Neural progenitor cell (in vitro differentiated cells): ENCODE measurements around the gene ZNF516. TPM values are rescaled to one million over a fixed set of nuclear protein-coding genes. Genes with fewer than 3 reads are reported as not detected.

Source experiments
- DNase-seq: peaks from one replicate; pipeline ENCODE4 v3.0.0-alpha.2; 2016; ENCODE audit warnings: low spot score
- H2AFZ ChIP-seq: fragments of 200-600 bp; sonication (generic); replicated peaks from 2 replicates; pipeline ENCODE4 v1.6.1; 2016; ENCODE audit warnings: antibody characterized with exemption
- H3F3A ChIP-seq: fragments of 200-600 bp; sonication (generic); 2 replicates; pipeline ENCODE4 v1.6.1; 2016; ENCODE audit warnings: antibody characterized with exemption, low read depth
- H3K27ac ChIP-seq: fragments of 200-600 bp; sonication (generic); 2 replicates; pipeline ENCODE4 v1.5.1; 2016; ENCODE audit warnings: mild to moderate bottlenecking
- H3K27me3 ChIP-seq: fragments of 200-600 bp; sonication (generic); 2 replicates; pipeline ENCODE4 v1.6.1; 2016; ENCODE audit warnings: mild to moderate bottlenecking, moderate library complexity
- H3K36me3 ChIP-seq: fragments of 200-600 bp; sonication (generic); 2 replicates; pipeline ENCODE4 v1.5.1; 2016
- H3K4me1 ChIP-seq: fragments of 200-600 bp; sonication (generic); 2 replicates; pipeline ENCODE4 v1.6.1; 2016; ENCODE audit warnings: mixed run types
- H3K4me2 ChIP-seq: fragments of 200-600 bp; sonication (generic); 2 replicates; pipeline ENCODE4 v1.6.1; 2016
- H3K4me3 ChIP-seq: fragments of 200-600 bp; sonication (generic); 2 replicates; pipeline ENCODE4 v1.5.1; 2016
- H3K79me2 ChIP-seq: fragments of 200-600 bp; sonication (generic); 2 replicates; pipeline ENCODE4 v1.6.1; 2016; ENCODE audit warnings: low read depth
- H3K9ac ChIP-seq: fragments of 200-600 bp; sonication (generic); 2 replicates; pipeline ENCODE4 v1.6.1; 2016
- H3K9me3 ChIP-seq: fragments of 200-600 bp; sonication (generic); 2 replicates; pipeline ENCODE4 v1.5.1; 2016; ENCODE audit warnings: low read depth
- H4K20me1 ChIP-seq: fragments of 200-600 bp; sonication (generic); 2 replicates; pipeline ENCODE4 v1.6.1; 2016; ENCODE audit warnings: low read depth
- H3K27ac Mint-ChIP-seq: 3 replicates; pipeline ENCODE4 v1.8.0; 2021; ENCODE audit warnings: mixed read lengths
- H3K27me3 Mint-ChIP-seq: 2 replicates; pipeline ENCODE4 v1.8.0; 2022; ENCODE audit warnings: low read depth, mild to moderate bottlenecking, inconsistent platforms, moderate library complexity, mixed read lengths; ENCODE audit not compliant: insufficient read depth
- H3K36me3 Mint-ChIP-seq: 3 replicates; pipeline ENCODE4 v1.8.0; 2021; ENCODE audit warnings: mixed read lengths
- H3K4me1 Mint-ChIP-seq: 3 replicates; pipeline ENCODE4 v1.8.0; 2021; ENCODE audit warnings: mixed read lengths
- H3K4me3 Mint-ChIP-seq: 3 replicates; pipeline ENCODE4 v1.8.0; 2021; ENCODE audit warnings: mild to moderate bottlenecking, moderate library complexity, mixed read lengths
- H3K9me3 Mint-ChIP-seq: 3 replicates; pipeline ENCODE4 v1.8.0; 2020; ENCODE audit warnings: mixed read lengths
- EZH2 ChIP-seq: fragments of 200-600 bp; sonication (generic); IDR thresholded peaks from 2 replicates; pipeline ENCODE4 v1.6.1; 2017; ENCODE audit warnings: antibody characterized with exemption, mild to moderate bottlenecking, moderate library complexity
- EZH2phosphoT487 ChIP-seq: fragments of 200-600 bp; sonication (generic); IDR thresholded peaks from 2 replicates; pipeline ENCODE4 v1.6.1; 2017; ENCODE audit warnings: antibody characterized with exemption
- total RNA-seq: library from RNA; depleted of rRNA; stranded (reverse); fragments of >200 nt; gene quantifications from 2 replicates; pipeline ENCODE4 v1.2.3, GENCODE V29; 2015; ENCODE audit warnings: low replicate concordance
- TF ChIP-seq, protein P1 (sequence below): fragments of 200-600 bp; sonication (generic); IDR thresholded peaks from 2 replicates; pipeline ENCODE4 v1.5.1; 2017; ENCODE audit warnings: antibody characterized with exemption, mild to moderate bottlenecking

ZNF516 gene
- total RNA-seq, 1 donor from 2014 or later: 45.5 TPM

DNA sequence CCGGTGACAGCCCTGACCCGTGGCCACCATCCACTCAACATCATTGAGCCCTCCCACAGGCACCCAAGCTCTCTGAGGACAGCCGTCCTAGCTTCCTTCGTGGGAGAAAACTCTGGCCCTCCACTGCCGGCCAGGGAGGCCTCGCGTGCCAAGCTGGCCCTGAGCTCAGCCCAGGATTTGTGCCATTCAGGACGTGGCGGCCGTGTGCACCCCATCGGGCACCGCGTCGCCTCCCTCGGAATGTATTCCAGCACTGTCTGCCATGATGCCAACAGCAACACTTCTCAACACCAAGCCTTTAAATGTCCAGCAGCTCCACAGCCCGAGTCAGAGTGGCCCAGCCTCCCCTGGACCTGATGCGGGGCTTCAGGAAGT, 35.7 kb downstream of the ZNF516 start:
- Mint-ChIP-seq H3K9me3 (peaks cover 11% of the 10 kb centered on the region), H3K4me3 (no peak overlapping the region)
- peaks cover 100% of the 10 kb centered on the region for H4K20me1 ChIP-seq

GRCh38 chr18:76458522-76459311, 36.3 kb downstream of the ZNF516 start:
- Histone ChIP-seq H3K9me3 (no peaks in the 10 kb centered on the region), H3K4me1 (peaks cover 45% of the 10 kb centered on the region), H3K9ac (no peak overlapping the region), H3K27ac (no peak overlapping the region), H3K27me3 (no peaks in the 10 kb centered on the region), H3K79me2 (peaks cover 99% of the 10 kb centered on the region), H3K4me3 (no peak overlapping the region), H3F3A (peaks cover 29% of the 10 kb centered on the region), H4K20me1 (peaks cover 100% of the 10 kb centered on the region), H2AFZ (no peak overlapping the region), H3K36me3 (no peaks in the 10 kb centered on the region), H3K4me2 (no peak overlapping the region)
- Mint-ChIP-seq H3K4me1 (peaks cover 60% of the 10 kb centered on the region), H3K27ac (no peak overlapping the region), H3K27me3 (peaks cover 6% of the 10 kb centered on the region), H3K36me3 (peaks cover 29% of the 10 kb centered on the region), H3K9me3 (peaks cover 9% of the 10 kb centered on the region), H3K4me3 (peak overlapping the region; percentile 9)
- DNase-seq: no peak
- TF ChIP-seq, protein P1, sequence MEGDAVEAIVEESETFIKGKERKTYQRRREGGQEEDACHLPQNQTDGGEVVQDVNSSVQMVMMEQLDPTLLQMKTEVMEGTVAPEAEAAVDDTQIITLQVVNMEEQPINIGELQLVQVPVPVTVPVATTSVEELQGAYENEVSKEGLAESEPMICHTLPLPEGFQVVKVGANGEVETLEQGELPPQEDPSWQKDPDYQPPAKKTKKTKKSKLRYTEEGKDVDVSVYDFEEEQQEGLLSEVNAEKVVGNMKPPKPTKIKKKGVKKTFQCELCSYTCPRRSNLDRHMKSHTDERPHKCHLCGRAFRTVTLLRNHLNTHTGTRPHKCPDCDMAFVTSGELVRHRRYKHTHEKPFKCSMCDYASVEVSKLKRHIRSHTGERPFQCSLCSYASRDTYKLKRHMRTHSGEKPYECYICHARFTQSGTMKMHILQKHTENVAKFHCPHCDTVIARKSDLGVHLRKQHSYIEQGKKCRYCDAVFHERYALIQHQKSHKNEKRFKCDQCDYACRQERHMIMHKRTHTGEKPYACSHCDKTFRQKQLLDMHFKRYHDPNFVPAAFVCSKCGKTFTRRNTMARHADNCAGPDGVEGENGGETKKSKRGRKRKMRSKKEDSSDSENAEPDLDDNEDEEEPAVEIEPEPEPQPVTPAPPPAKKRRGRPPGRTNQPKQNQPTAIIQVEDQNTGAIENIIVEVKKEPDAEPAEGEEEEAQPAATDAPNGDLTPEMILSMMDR: no peak
- TF ChIP-seq EZH2phosphoT487 (no peak), EZH2 (no peak)

More for the DNA sequence above, 35.7 kb downstream of the ZNF516 start:
- Histone ChIP-seq H3K27me3 (no peaks in the 10 kb centered on the region), H3K9me3 (no peaks in the 10 kb centered on the region), H2AFZ (no peak overlapping the region), H3K9ac (no peak overlapping the region), H3F3A (peaks cover 24% of the 10 kb centered on the region), H3K27ac (no peak overlapping the region), H3K4me1 (peaks cover 40% of the 10 kb centered on the region), H3K36me3 (no peaks in the 10 kb centered on the region), H3K4me3 (no peak overlapping the region), H3K79me2 (peaks cover 99% of the 10 kb centered on the region), H3K4me2 (no peak overlapping the region)
- no peak for DNase-seq
- no peak overlapping the region for H3K27ac Mint-ChIP-seq
- TF ChIP-seq, protein P1: no peak
- TF ChIP-seq EZH2phosphoT487 (no peak), EZH2 (no peak)
- H3K36me3 Mint-ChIP-seq: peaks cover 31% of the 10 kb centered on the region
- H3K4me1 Mint-ChIP-seq: peaks cover 54% of the 10 kb centered on the region
- peaks cover 6% of the 10 kb centered on the region for H3K27me3 Mint-ChIP-seq

DNA sequence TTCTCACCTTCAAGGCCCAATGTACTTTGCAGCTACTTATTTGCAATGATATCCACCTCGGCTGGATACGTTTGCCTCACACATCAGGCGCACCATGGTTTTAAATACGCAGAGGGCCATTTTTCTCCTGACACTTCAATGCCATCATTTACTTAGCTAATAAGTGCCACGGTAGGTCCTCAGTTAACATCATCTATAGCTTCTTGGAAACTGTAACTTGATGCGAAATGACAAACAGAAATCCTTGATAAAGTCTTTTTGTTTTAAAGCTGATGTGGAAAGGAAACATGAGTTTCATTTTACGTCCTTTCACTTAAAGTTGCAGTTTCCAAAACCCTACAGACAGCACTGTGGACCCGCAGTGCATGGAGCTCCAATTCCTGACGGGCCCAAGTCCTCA, 37.1 kb downstream of the ZNF516 start:
- peak overlapping the region; percentile 57 for H3K27ac Mint-ChIP-seq
- no peak overlapping the region for H3K27ac ChIP-seq
- no peak overlapping the region for H3K4me3 Mint-ChIP-seq
- TF ChIP-seq, protein P1: no peak
- no peak for TF ChIP-seq EZH2
- no peak for TF ChIP-seq EZH2phosphoT487
- no peaks in the 10 kb centered on the region for H3K27me3 ChIP-seq
- no peak overlapping the region for H2AFZ ChIP-seq
- peaks cover 53% of the 10 kb centered on the region for H3K4me1 ChIP-seq
- no peak for DNase-seq
- H3K79me2 ChIP-seq: peaks cover 99% of the 10 kb centered on the region
- no peaks in the 10 kb centered on the region for H3K36me3 ChIP-seq
- H3K9ac ChIP-seq: no peak overlapping the region
- peaks cover 62% of the 10 kb centered on the region for H3K4me1 Mint-ChIP-seq
- H3K27me3 Mint-ChIP-seq: peaks cover 6% of the 10 kb centered on the region
- peaks cover 100% of the 10 kb centered on the region for H4K20me1 ChIP-seq
- peaks cover 7% of the 10 kb centered on the region for H3K9me3 Mint-ChIP-seq
- H3K4me3 ChIP-seq: no peak overlapping the region
- H3K4me2 ChIP-seq: no peak overlapping the region
- H3F3A ChIP-seq: peaks cover 36% of the 10 kb centered on the region
- peaks cover 25% of the 10 kb centered on the region for H3K36me3 Mint-ChIP-seq
- H3K9me3 ChIP-seq: no peaks in the 10 kb centered on the region
